Measurements from ENCODE around the gene STX3. TPM values are rescaled to one million over a fixed set of nuclear protein-coding genes. Genes with fewer than 3 reads are reported as not detected.
"Not testable (repeated sequence)": the region's sequence is repeated elsewhere in the genome, so short reads cannot be mapped to it uniquely, and the experiment has no call there.

STX3 gene
- total RNA-seq, 4 donors from 2014 or later: 16.6 to 27.1 (median 24.6) TPM

DNA sequence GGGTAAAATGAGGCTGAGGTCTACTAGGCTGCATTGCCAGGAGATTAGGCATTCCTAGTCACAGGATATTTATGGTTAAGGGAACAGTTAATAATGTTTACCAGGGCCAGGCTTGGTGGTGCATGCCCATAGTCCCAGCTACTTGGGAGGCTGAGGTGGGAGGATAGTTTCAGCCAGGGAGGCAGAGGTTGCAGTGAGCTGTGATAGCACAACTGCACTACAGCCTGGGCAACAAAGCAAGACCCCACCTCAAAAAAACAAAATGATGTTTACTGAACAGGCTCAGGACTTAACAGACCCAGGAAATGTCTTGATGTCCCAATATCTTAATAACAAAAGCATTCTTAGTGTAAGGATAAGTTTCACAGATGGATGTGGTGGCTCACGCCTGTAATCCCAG is 58.2 kb downstream of the STX3 start:
- no peak overlapping the region for H3K27ac ChIP-seq
- ATAC-seq: no peak
- WGBS, 2 donors (ENCODE audit: low coverage in 1 of 2): 80% methylated on average over 1 of the region's 1 CpG; no CpG with 5 or more reads in 1 of the 2 donors
- H3K9me3 ChIP-seq: no peaks in the 10 kb centered on the region
- peaks cover 27% of the 10 kb centered on the region for H3K27me3 ChIP-seq
- TF ChIP-seq EP300 (IDR thresholded peaks at IDR 0.05) (no peak), CTCF (IDR thresholded peaks at IDR 0.05) (no peak), POLR2A (IDR thresholded peaks at IDR 0.05) (no peak), POLR2AphosphoS5 (IDR thresholded peaks at IDR 0.05) (no peak)
- H3K36me3 ChIP-seq: peaks cover 0 to 7% of the 10 kb centered on the region in 2 donors
- H3K4me3 ChIP-seq: no peak overlapping the region
- peaks cover 0 to 16% (median 6%) of the 10 kb centered on the region in 3 donors for H3K4me1 ChIP-seq

DNA sequence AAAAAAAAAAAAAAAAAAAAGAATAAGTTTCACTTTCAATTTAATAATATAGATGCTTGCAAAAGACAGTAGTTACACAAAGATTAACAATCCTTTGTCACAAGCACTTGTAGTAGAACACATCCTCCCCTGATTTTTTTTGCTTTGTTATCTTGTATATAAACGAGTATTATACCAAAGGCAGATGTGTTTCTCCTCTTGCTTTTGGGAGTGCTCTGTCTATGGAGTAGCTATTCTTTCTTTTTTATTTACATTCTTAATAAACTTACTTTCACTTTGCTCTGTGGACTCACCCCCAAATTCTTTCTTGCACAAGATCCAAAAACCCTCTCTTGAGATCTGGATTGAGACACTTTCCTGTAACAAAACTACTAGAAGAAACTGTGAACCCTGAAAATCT is 58.8 kb downstream of the STX3 start:
- Histone ChIP-seq H3K4me3 (no peak overlapping the region), H3K4me1 (peaks cover 0 to 16% (median 6%) of the 10 kb centered on the region in 3 donors), H3K27ac (no peak overlapping the region), H3K27me3 (peaks cover 27% of the 10 kb centered on the region), H3K36me3 (peaks cover 0 to under 1% of the 10 kb centered on the region in 2 donors), H3K9me3 (no peaks in the 10 kb centered on the region)
- no peak for ATAC-seq
- 21 to 63% methylated on average over 1 of the region's 1 CpG for WGBS, 2 donors (ENCODE audit: low coverage in 1 of 2)
- TF ChIP-seq CTCF (IDR thresholded peaks at IDR 0.05): no peak

DNA sequence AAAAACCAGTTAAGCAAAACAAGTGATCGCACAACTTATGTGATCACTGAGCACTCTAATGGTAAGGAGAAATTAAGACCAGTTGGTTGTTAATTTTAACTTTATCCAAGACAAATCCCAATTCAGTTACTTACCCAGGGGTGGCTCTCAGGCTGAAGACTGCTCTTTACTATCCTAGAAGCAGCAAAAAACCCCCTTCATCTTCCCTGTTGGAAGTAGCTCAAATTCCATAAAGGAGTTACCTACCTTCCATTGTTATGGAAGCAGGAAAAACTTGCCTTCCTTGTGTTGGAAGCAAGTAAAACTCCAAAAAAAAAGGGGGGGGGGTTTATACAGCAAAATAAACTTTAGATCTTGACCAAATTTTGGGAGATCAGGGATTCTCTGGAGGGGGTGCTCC is 60.6 kb downstream of the STX3 start:
- WGBS, 2 donors (ENCODE audit: low coverage in 1 of 2): 57 to 80% methylated on average over 1 of the region's 1 CpG
- Histone ChIP-seq H3K4me3 (no peak overlapping the region), H3K9me3 (no peaks in the 10 kb centered on the region), H3K4me1 (peaks cover 0 to 5% (median 0%) of the 10 kb centered on the region in 3 donors), H3K27ac (no peak overlapping the region), H3K36me3 (no peaks in the 10 kb centered on the region), H3K27me3 (peaks cover 27% of the 10 kb centered on the region)
- no peak for TF ChIP-seq EP300 (IDR thresholded peaks at IDR 0.05)
- no peak for TF ChIP-seq CTCF (IDR thresholded peaks at IDR 0.05)
- TF ChIP-seq POLR2AphosphoS5 (IDR thresholded peaks at IDR 0.05): no peak
- no peak for TF ChIP-seq POLR2A (IDR thresholded peaks at IDR 0.05)
- ATAC-seq: no peak

- not testable (repeated sequence) for H3K9me3 ChIP-seq, H3K4me3 ChIP-seq, H3K36me3 ChIP-seq, ATAC-seq, H3K4me1 ChIP-seq, H3K27ac ChIP-seq
- H3K27me3 ChIP-seq: peaks cover 27% of the 10 kb centered on the region
- WGBS, 2 donors (ENCODE audit: low coverage in 1 of 2): 38 to 50% methylated on average over 1 of the region's 1 CpG
These were observed 61.3 kb downstream of the STX3 start for GRCh38 chr11:59816434-59816833.

- H3K27ac ChIP-seq: no peak overlapping the region
- no peak overlapping the region for H3K4me3 ChIP-seq
- H3K9me3 ChIP-seq: no peaks in the 10 kb centered on the region
- H3K36me3 ChIP-seq: no peaks in the 10 kb centered on the region
- ATAC-seq: no peak
- H3K27me3 ChIP-seq: peaks cover 19% of the 10 kb centered on the region
- TF ChIP-seq CTCF (IDR thresholded peaks at IDR 0.05) (no peak), POLR2AphosphoS5 (IDR thresholded peaks at IDR 0.05) (no peak), POLR2A (IDR thresholded peaks at IDR 0.05) (no peak), EP300 (IDR thresholded peaks at IDR 0.05) (no peak)
- WGBS, 2 donors (ENCODE audit: low coverage in 1 of 2): 67 to 85% methylated on average over 3 to 4 of the region's 4 CpGs
- H3K4me1 ChIP-seq: no peaks in the 10 kb centered on the region
These were observed 63.4 kb downstream of the STX3 start for GRCh38 chr11:59818572-59818971.

Measured in gastroesophageal sphincter (tissue), 4 donors.